GM12878 (cell line): Measurements from ENCODE around the gene CKS1B. TPM values are rescaled to one million over a fixed set of nuclear protein-coding genes. Genes with fewer than 3 reads are reported as not detected.

Experiments used
- ATAC-seq: fragments of 200-7000 bp; cut with Tn5 transposase; 3 replicates; pipeline ENCODE4 v1.9.1; 2020; ENCODE audit warnings: mild to moderate bottlenecking, moderate library complexity
- BruUV-seq: library from RNA; stranded (reverse); fragments of 400-500 nt; replicated peaks from 2 replicates; lab custom pipeline; 2021; lab: Mats Ljungman, UMichigan
- CTCF ChIA-PET: fragments of 300-600 bp; sonication (Branson Sonifier 250); formaldehyde crosslinking; extraction: SDS; loops from one replicate; lab custom pipeline; 2021; ENCODE audit warnings: inconsistent platforms; lab: Yijun Ruan, JAX
- POLR2A ChIA-PET: fragments of 350-600 bp; formaldehyde crosslinking; extraction: SDS; loops from one replicate; lab custom pipeline; 2021; ENCODE audit warnings: inconsistent platforms; lab: Charles Lee
- RAD21 ChIA-PET: fragments of 300-600 bp; sonication (Branson Sonifier 250); formaldehyde crosslinking; loops from one replicate; lab custom pipeline; 2023; ENCODE audit warnings: antibody characterized with exemption; ENCODE audit not compliant: unreplicated experiment; lab: Charles Lee
- SMC1A ChIA-PET: fragments of 300-600 bp; sonication (Branson Sonifier 250); formaldehyde crosslinking; loops from one replicate; lab custom pipeline; 2023; ENCODE audit not compliant: unreplicated experiment, uncharacterized antibody; lab: Charles Lee
- DNase-seq: peaks from one replicate; pipeline ENCODE4 v3.0.0-alpha.2; 2011; ENCODE audit warnings: low read depth, low spot score
- FAIRE-seq: peaks from 3 replicates; lab custom pipeline; 2011; peaks lifted over from hg19 to GRCh38; lab: Jason Lieb, UNC
- H2AFZ ChIP-seq: 2 replicates; pipeline ENCODE4 v1.6.0; 2011; ENCODE audit warnings: low read depth, low read length, control low read depth; ENCODE audit not compliant: control insufficient read depth
- H3K27ac ChIP-seq: 2 replicates; pipeline ENCODE4 v1.5.1; 2011; ENCODE audit warnings: control low read depth; ENCODE audit not compliant: control insufficient read depth, insufficient read depth
- H3K27me3 ChIP-seq, 2 experiments: replicated peaks in 1 of 2; 2 replicates each; pipeline versions ENCODE4 v1.6.0 to v1.6.1; 2011; ENCODE audit warnings: low read length in 1 of 2; ENCODE audit not compliant: control insufficient read depth in 2 of 2, insufficient read depth in 2 of 2
- H3K36me3 ChIP-seq, 2 experiments: 2 replicates each; pipeline ENCODE4 v1.5.1; 2011; ENCODE audit warnings: low read length in 1 of 2; ENCODE audit not compliant: control insufficient read depth in 2 of 2, insufficient read depth in 2 of 2
- H3K4me1 ChIP-seq: 2 replicates; pipeline ENCODE4 v1.6.1; 2011; ENCODE audit warnings: mild to moderate bottlenecking, low read length, moderate library complexity, mixed read lengths; ENCODE audit not compliant: control insufficient read depth, insufficient read depth
- H3K4me2 ChIP-seq: 2 replicates; pipeline ENCODE4 v1.6.0; 2011; ENCODE audit warnings: control low read depth; ENCODE audit not compliant: control insufficient read depth, insufficient read depth
- H3K4me3 ChIP-seq: fragments of 200-600 bp; sonication (generic); 2 replicates; pipeline ENCODE4 v1.5.1; 2016
- H3K79me2 ChIP-seq: 2 replicates; pipeline ENCODE4 v1.6.0; 2011; ENCODE audit warnings: low read length; ENCODE audit not compliant: control insufficient read depth, insufficient read depth
- H3K9ac ChIP-seq: 2 replicates; pipeline ENCODE4 v1.8.0; 2011; ENCODE audit warnings: low read length, control low read depth, mixed read lengths; ENCODE audit not compliant: control insufficient read depth, insufficient read depth
- H3K9me3 ChIP-seq: replicated peaks from 3 replicates; pipeline ENCODE4 v1.5.1; 2011; ENCODE audit warnings: mild to moderate bottlenecking, low read length; ENCODE audit not compliant: control insufficient read depth, insufficient read depth
- H4K20me1 ChIP-seq: 2 replicates; pipeline ENCODE4 v1.6.0; 2011; ENCODE audit not compliant: control insufficient read depth, insufficient read depth
- ATF7 ChIP-seq: fragments of 450-650 bp; IDR thresholded peaks from 2 replicates; pipeline ENCODE4 v1.6.1; 2016; ENCODE audit warnings: low read depth, mild to moderate bottlenecking
- MXI1 ChIP-seq: fragments of 150-350 bp; IDR thresholded peaks from 2 replicates; pipeline ENCODE4 v1.6.1; 2011; ENCODE audit warnings: low read depth, mild to moderate bottlenecking, inconsistent platforms, low read length, improper control_type of control experiment
- NFYB ChIP-seq: IDR thresholded peaks from 2 replicates; pipeline ENCODE4 v1.6.1; 2011; ENCODE audit warnings: low read depth, mild to moderate bottlenecking, low read length, improper control_type of control experiment, moderate library complexity; ENCODE audit not compliant: insufficient read depth
- PML ChIP-seq: IDR thresholded peaks from 2 replicates; pipeline ENCODE4 v1.6.1; 2012; ENCODE audit warnings: low read length, inconsistent platforms
- POLR2AphosphoS5 ChIP-seq: IDR thresholded peaks from 2 replicates; pipeline ENCODE4 v1.6.1; 2011; ENCODE audit warnings: mild to moderate bottlenecking, low read length, inconsistent platforms
- STAT1 ChIP-seq: fragments of 450-650 bp; conservative IDR thresholded peaks from 2 replicates; pipeline ENCODE4 v1.6.1; 2014; ENCODE audit warnings: antibody characterized with exemption, mild to moderate bottlenecking
- ZNF384 ChIP-seq: IDR thresholded peaks from 2 replicates; pipeline ENCODE4 v1.6.1; 2012; ENCODE audit warnings: low read depth, mild to moderate bottlenecking, low read length, improper control_type of control experiment, borderline replicate concordance
- ZZZ3 ChIP-seq: IDR thresholded peaks from 2 replicates; pipeline ENCODE4 v1.6.1; 2011; ENCODE audit warnings: low read depth; ENCODE audit not compliant: control insufficient read depth, insufficient read length
- WGBS: methylation state at CpG from one replicate; pipeline ENCODE4 v1.1.6; 2016; ENCODE audit warnings: low lambda C conversion rate; ENCODE audit not compliant: insufficient replicate concordance, insufficient coverage; ENCODE audit errors: missing lambda C conversion rate; 5-methylcytosine and 5-hydroxymethylcytosine counted together
- in situ Hi-C: fragments of 300-500 bp; cut with MboI; formaldehyde crosslinking; loops from 9 replicates; pipeline ENCODE4 v1.14.3; 2018; ENCODE audit warnings: mixed read lengths
- intact Hi-C: fragments of 100-400 bp; cut with micrococcal nuclease; formaldehyde crosslinking; loops from one replicate; pipeline ENCODE4 v1.14.2; 2022; ENCODE audit not compliant: unreplicated experiment
- polyA plus RNA-seq, 11 experiments: library from polyadenylated mRNA; depleted of rRNA in 4 of 11; unstranded in 6 of 11; stranded (reverse) in 5 of 11; fragments of >200 nt; fragmentation: Nextera tagmentation in 4 of 11; fragmentation: Illumina TruSeq in 1 of 11; extraction: Ambion mirVana in 4 of 11; extraction: Trizol in 1 of 11; gene quantifications; 1 replicate in 1 of 11; 2 replicates in 10 of 11; pipeline versions ENCODE4 v1.2.1 to v1.2.3, GENCODE V29; 2011 to 2016; ENCODE audit warnings: inconsistent platforms in 2 of 11, missing spikeins in 2 of 11, low read depth in 1 of 11
- total RNA-seq, 4 experiments: library from RNA; depleted of rRNA in 3 of 4; stranded (reverse); fragments of >200 nt in 3 of 4; fragmentation: Illumina TruSeq in 1 of 4; extraction: Trizol in 1 of 4; gene quantifications; 2 replicates each; pipeline versions ENCODE4 v1.2.1 to v1.2.3, GENCODE V29; 2013 to 2021
- TF ChIP-seq, protein P1 (sequence below): IDR thresholded peaks from 2 replicates; pipeline ENCODE4 v1.6.1; 2011; ENCODE audit warnings: low read depth, mild to moderate bottlenecking, low read length, moderate library complexity, borderline replicate concordance; ENCODE audit errors: extremely low read depth
- TF ChIP-seq, protein P2 (sequence below): fragments of 450-650 bp; IDR thresholded peaks from 2 replicates; pipeline ENCODE4 v1.6.1; 2017; ENCODE audit warnings: antibody characterized with exemption, mild to moderate bottlenecking, moderate library complexity
- TF ChIP-seq, protein P3 (sequence below): IDR thresholded peaks from 2 replicates; pipeline ENCODE4 v1.6.1; 2011; ENCODE audit warnings: borderline replicate concordance, low read depth, mild to moderate bottlenecking, moderate library complexity, mixed read lengths, low read length; ENCODE audit not compliant: insufficient read depth; ENCODE audit errors: extremely low read length
- TF ChIP-seq, protein P4 (sequence below): fragments of 450-650 bp; IDR thresholded peaks from 2 replicates; pipeline ENCODE4 v1.6.1; 2016; ENCODE audit warnings: mild to moderate bottlenecking
- TF ChIP-seq, protein P5 (sequence below): IDR thresholded peaks from 2 replicates; pipeline ENCODE4 v1.6.1; 2012; ENCODE audit warnings: mild to moderate bottlenecking, low read depth, low read length

Gene CKS1B
- total and polyA plus RNA-seq, 10 of the 15 experiments (the other 5 are each of a cell fraction or from before 2014, with no cell fraction given): 125 to 608 (median 364) TPM

DNA sequence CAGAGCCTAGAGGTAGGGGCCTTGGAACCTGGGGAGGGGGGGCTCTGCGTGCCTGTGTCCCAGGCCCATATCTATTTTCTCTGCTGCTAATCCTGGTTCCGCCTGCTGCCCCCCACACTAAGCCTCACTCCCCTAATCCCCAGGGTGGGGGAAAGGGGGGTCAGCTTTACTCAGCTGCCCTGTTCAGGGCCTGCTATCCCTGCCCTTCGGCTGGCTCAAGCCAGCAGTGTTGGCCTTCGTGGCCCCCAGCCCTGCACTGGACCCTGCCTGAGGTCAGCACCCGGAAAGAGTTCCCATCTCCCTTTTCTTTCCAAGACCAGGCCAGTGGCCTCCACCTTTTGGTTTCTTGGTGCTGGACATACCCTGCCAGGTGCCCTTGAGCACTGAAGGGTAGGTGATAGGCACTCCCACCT is 36.5 kb downstream of the CKS1B start:
- ChIA-PET SMC1A (no interaction called here), RAD21 (interaction anchor here (0.8 kb wide), 2 partner anchors 27 to 56 kb away, joined by 3 read pairs; no protein-coding TSS in a partner anchor), POLR2A (interaction anchor here (0.6 to 1.4 kb wide), 2 partner anchors 11 to 23 kb away, joined by 3 read pairs; no protein-coding TSS in a partner anchor), CTCF (interaction anchor here (2.1 kb wide), 1 partner anchor 11 kb away, joined by 9 read pairs; no protein-coding TSS in a partner anchor)
- H3K4me3 ChIP-seq: no peak overlapping the region
- no peaks in the 10 kb centered on the region for H3K27me3 ChIP-seq
- no peak overlapping the region for H3K27ac ChIP-seq
- no TSS peak for BruUV-seq
- intact Hi-C loops (no loop called here), in situ Hi-C loops (no loop called here)
- FAIRE-seq (no peak), ATAC-seq (no peak), DNase-seq (no peak)
- H3K9me3 ChIP-seq: no peaks in the 10 kb centered on the region
- peaks cover 0 to 16% of the 10 kb centered on the region in 2 experiments; a peak in 3 of 4 replicates for H3K36me3 ChIP-seq
- no peak overlapping the region for H3K9ac ChIP-seq
- H2AFZ ChIP-seq: no peak overlapping the region
- peaks cover 26% of the 10 kb centered on the region for H3K79me2 ChIP-seq
- H3K4me1 ChIP-seq: peaks cover 42% of the 10 kb centered on the region
- 92% methylated on average over 5 of the region's 5 CpGs for WGBS
- H4K20me1 ChIP-seq: 0 out of 2 replicates have a peak, but pooled peaks cover 3% of the 10 kb centered on the region
- no peak overlapping the region for H3K4me2 ChIP-seq
- TF ChIP-seq ZNF384 (no peak), PML (no peak), STAT1 (no peak), ATF7 (no peak), ZZZ3 (no peak), MXI1 (no peak), POLR2AphosphoS5 (no peak), NFYB (no peak)
- TF ChIP-seq, protein P1, sequence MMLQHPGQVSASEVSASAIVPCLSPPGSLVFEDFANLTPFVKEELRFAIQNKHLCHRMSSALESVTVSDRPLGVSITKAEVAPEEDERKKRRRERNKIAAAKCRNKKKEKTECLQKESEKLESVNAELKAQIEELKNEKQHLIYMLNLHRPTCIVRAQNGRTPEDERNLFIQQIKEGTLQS: no peak
- TF ChIP-seq, protein P2, sequence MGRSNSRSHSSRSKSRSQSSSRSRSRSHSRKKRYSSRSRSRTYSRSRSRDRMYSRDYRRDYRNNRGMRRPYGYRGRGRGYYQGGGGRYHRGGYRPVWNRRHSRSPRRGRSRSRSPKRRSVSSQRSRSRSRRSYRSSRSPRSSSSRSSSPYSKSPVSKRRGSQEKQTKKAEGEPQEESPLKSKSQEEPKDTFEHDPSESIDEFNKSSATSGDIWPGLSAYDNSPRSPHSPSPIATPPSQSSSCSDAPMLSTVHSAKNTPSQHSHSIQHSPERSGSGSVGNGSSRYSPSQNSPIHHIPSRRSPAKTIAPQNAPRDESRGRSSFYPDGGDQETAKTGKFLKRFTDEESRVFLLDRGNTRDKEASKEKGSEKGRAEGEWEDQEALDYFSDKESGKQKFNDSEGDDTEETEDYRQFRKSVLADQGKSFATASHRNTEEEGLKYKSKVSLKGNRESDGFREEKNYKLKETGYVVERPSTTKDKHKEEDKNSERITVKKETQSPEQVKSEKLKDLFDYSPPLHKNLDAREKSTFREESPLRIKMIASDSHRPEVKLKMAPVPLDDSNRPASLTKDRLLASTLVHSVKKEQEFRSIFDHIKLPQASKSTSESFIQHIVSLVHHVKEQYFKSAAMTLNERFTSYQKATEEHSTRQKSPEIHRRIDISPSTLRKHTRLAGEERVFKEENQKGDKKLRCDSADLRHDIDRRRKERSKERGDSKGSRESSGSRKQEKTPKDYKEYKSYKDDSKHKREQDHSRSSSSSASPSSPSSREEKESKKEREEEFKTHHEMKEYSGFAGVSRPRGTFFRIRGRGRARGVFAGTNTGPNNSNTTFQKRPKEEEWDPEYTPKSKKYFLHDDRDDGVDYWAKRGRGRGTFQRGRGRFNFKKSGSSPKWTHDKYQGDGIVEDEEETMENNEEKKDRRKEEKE: no peak
- TF ChIP-seq, protein P3, sequence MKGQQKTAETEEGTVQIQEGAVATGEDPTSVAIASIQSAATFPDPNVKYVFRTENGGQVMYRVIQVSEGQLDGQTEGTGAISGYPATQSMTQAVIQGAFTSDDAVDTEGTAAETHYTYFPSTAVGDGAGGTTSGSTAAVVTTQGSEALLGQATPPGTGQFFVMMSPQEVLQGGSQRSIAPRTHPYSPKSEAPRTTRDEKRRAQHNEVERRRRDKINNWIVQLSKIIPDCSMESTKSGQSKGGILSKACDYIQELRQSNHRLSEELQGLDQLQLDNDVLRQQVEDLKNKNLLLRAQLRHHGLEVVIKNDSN: no peak
- TF ChIP-seq, protein P4, sequence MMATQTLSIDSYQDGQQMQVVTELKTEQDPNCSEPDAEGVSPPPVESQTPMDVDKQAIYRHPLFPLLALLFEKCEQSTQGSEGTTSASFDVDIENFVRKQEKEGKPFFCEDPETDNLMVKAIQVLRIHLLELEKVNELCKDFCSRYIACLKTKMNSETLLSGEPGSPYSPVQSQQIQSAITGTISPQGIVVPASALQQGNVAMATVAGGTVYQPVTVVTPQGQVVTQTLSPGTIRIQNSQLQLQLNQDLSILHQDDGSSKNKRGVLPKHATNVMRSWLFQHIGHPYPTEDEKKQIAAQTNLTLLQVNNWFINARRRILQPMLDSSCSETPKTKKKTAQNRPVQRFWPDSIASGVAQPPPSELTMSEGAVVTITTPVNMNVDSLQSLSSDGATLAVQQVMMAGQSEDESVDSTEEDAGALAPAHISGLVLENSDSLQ: no peak
- TF ChIP-seq, protein P5, sequence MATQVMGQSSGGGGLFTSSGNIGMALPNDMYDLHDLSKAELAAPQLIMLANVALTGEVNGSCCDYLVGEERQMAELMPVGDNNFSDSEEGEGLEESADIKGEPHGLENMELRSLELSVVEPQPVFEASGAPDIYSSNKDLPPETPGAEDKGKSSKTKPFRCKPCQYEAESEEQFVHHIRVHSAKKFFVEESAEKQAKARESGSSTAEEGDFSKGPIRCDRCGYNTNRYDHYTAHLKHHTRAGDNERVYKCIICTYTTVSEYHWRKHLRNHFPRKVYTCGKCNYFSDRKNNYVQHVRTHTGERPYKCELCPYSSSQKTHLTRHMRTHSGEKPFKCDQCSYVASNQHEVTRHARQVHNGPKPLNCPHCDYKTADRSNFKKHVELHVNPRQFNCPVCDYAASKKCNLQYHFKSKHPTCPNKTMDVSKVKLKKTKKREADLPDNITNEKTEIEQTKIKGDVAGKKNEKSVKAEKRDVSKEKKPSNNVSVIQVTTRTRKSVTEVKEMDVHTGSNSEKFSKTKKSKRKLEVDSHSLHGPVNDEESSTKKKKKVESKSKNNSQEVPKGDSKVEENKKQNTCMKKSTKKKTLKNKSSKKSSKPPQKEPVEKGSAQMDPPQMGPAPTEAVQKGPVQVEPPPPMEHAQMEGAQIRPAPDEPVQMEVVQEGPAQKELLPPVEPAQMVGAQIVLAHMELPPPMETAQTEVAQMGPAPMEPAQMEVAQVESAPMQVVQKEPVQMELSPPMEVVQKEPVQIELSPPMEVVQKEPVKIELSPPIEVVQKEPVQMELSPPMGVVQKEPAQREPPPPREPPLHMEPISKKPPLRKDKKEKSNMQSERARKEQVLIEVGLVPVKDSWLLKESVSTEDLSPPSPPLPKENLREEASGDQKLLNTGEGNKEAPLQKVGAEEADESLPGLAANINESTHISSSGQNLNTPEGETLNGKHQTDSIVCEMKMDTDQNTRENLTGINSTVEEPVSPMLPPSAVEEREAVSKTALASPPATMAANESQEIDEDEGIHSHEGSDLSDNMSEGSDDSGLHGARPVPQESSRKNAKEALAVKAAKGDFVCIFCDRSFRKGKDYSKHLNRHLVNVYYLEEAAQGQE: no peak
